Activated naive CD8-positive, alpha-beta T cell treated with anti-CD3 and anti-CD28 coated beads for 36 hours (primary cell): ENCODE results near the gene RASSF4. TPM values are rescaled to one million over a fixed set of nuclear protein-coding genes. Genes with fewer than 3 reads are reported as not detected.
"Not testable (repeated sequence)": the region's sequence is repeated elsewhere in the genome, so short reads cannot be mapped to it uniquely, and the experiment has no call there.

Experiments used
- DNase-seq: peaks from one replicate; pipeline ENCODE4 v3.0.0; 2021
- H3K27ac Mint-ChIP-seq: one replicate; pipeline ENCODE4 v1.8.0; 2022; ENCODE audit warnings: mild to moderate bottlenecking, moderate library complexity, mixed read lengths
- H3K27me3 Mint-ChIP-seq: one replicate; pipeline ENCODE4 v1.8.0; 2022; ENCODE audit warnings: mild to moderate bottlenecking, mixed read lengths
- H3K36me3 Mint-ChIP-seq: one replicate; pipeline ENCODE4 v1.8.0; 2021; ENCODE audit warnings: mild to moderate bottlenecking, mixed read lengths
- H3K4me1 Mint-ChIP-seq: one replicate; pipeline ENCODE4 v1.8.0; 2021; ENCODE audit warnings: mixed read lengths
- H3K4me3 Mint-ChIP-seq: one replicate; pipeline ENCODE4 v1.8.0; 2022; ENCODE audit warnings: mild to moderate bottlenecking, moderate library complexity, mixed read lengths
- H3K9me3 Mint-ChIP-seq: one replicate; pipeline ENCODE4 v1.8.0; 2022; ENCODE audit warnings: mixed read lengths
- total RNA-seq, 2 experiments: library from RNA; stranded (reverse); gene quantifications; one replicate each; pipeline ENCODE4 v1.2.3, GENCODE V29; 2021

The RASSF4 gene
- total RNA-seq, 2 experiments from 2014 or later = 5.6 to 6.2 TPM

- Mint-ChIP-seq H3K27ac (peak overlapping the region; percentile 94), H3K27me3 (no peaks in the 10 kb centered on the region), H3K9me3 (peaks cover 35% of the 10 kb centered on the region), H3K4me1 (peaks cover 20% of the 10 kb centered on the region), H3K36me3 (peaks cover 54% of the 10 kb centered on the region), H3K4me3 (peak overlapping the region; percentile 89)
- DNase-seq = peak; percentile 57
Observed at GRCh38 chr10:45001381-45002148, 42.0 kb downstream of the RASSF4 start.

- Mint-ChIP-seq H3K36me3 (peaks cover 54% of the 10 kb centered on the region), H3K27me3 (no peaks in the 10 kb centered on the region)
Observed at GRCh38 chr10:45003432-45004000, 43.9 kb downstream of the RASSF4 start.

DNA sequence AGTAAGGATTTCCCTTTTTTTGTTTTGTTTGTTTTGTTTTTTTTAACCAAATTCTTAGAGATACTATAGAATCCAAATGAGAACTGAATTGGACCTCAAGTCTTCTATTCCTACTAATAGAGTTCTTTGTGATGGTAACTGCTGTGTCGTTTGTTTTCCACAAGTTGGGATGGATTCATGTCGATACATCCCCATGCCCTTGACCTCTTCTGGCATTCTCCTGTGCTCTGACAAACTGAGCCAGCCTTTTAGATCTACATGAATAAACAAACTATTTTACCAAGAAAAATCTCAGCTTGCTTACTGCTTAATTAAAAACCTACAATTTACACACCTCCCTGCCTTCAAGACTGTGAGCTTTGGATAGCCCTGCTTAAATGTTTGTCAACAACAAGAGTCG is 45.1 kb downstream of the RASSF4 start:
- Mint-ChIP-seq H3K9me3 (peaks cover 35% of the 10 kb centered on the region), H3K36me3 (peaks cover 53% of the 10 kb centered on the region), H3K27me3 (no peaks in the 10 kb centered on the region), H3K27ac (no peak overlapping the region), H3K4me1 (peaks cover 17% of the 10 kb centered on the region), H3K4me3 (no peak overlapping the region)
- DNase-seq = no peak

More at GRCh38 chr10:45003432-45004000, 43.9 kb downstream of the RASSF4 start:
- Mint-ChIP-seq H3K9me3 (peaks cover 35% of the 10 kb centered on the region), H3K27ac (no peak overlapping the region), H3K4me1 (peaks cover 20% of the 10 kb centered on the region), H3K4me3 (no peak overlapping the region)
- no peak for DNase-seq

DNA sequence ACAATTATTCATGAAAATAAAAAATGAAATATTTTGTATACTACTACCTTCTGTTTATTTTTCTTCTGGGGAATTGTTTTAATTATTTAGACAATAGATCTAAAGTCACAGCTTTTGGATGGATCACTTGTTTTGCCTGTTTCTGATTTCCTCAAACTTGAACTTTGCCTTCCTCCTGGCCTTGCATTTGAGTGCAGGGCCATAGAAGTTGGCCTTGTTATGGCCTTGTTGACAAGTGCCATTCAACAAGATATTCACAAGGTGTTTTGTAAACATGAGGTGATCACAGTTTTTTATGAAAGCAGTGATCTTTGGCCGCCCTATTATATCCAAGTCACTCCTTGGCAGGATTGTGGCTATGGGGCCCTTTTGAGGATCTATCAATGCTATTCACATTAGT is 45.7 kb downstream of the RASSF4 start:
- Mint-ChIP-seq H3K27ac (no peak overlapping the region), H3K9me3 (peaks cover 35% of the 10 kb centered on the region), H3K36me3 (peaks cover 48% of the 10 kb centered on the region), H3K4me3 (no peak overlapping the region), H3K4me1 (peaks cover 11% of the 10 kb centered on the region), H3K27me3 (no peaks in the 10 kb centered on the region)
- DNase-seq = no peak

DNA sequence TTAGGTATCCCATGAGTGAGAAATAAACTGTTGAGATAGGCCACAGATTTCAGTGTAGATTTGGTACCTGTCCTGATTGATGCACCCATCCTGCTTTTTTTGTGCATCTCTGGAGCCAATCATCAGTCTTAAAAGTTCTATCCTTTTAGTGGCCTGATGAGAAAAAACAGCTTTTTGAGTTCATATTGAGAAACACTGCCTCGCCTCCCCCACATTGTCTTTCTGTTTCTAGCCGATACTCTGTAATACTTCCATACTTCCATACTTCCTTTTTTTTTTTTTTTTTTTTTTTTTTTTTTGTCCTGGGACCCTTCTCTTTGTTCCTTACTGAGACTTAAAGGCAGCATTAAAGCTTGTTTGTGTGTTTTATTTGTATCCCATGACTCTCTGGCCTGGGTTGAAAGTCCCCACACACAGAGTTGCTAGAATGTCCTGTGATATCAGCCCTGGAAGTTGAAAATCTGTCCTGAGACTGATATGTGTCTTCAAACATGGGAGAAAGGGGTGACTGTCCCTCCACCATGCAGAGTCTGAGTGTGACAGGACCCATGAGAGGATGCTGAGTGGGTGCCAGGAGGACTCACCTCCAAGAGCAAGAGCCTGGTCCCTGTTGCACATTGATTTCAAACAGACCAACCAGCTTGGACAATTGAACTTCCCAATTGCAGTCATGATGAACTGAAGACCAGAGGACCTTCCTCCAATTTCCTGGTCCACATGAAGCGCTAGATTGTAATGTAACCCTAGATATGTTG is 46.9 kb downstream of the RASSF4 start:
- peaks cover 35% of the 10 kb centered on the region for H3K9me3 Mint-ChIP-seq
- H3K4me1 Mint-ChIP-seq = peaks cover 7% of the 10 kb centered on the region
- peaks cover 45% of the 10 kb centered on the region for H3K36me3 Mint-ChIP-seq
- no peak overlapping the region for H3K27ac Mint-ChIP-seq
- H3K27me3 Mint-ChIP-seq = no peaks in the 10 kb centered on the region
- no peak for DNase-seq
- no peak overlapping the region for H3K4me3 Mint-ChIP-seq

DNA sequence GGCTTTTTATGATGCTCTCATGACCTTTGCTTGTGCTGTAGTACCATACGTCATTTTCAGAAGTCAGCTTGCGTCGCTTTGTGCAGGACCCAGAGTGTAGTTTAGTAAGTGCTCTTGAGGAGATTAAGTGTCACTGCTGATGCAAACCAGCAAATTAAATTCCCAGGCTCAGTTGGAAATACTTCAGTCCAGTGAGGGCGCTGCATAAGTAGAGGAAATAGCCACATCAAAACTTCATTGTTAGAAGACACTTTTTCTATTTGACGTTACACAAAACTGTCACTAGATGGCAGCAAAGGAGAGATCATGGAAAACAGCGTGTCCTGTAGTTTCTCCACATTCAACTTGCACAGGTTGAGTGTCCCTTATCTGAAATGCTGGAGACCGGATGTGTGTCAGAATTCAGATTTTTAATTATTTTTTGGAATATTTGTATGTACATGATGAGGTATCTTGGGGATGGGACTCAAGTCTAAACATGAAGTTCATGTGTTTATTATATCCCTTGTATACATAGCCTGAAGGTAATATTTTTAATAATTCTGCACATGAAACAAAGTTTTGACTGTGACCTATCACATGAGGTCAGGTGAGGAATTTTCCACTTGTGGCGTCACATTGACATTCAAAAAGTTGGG is 49.0 kb downstream of the RASSF4 start:
- no peak for DNase-seq

DNA sequence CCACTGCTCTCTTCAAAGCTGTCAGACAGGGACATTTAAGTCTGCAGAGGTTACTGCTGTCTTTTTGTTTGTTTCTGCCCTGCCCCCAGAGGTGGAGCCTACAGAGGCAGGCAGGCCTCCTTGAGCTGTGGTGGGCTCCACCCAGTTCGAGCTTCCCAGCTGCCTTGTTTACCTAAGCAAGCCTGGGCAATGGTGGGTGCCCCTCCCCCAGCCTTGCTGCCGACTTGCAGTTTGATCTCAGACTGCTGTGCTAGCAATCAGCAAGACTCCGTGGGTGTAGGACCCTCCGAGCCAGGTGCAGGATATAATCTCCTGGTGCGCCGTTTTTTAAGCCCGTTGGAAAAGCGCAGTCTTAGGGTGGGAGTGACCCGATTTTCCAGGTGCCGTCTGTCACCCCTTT is 55.0 kb downstream of the RASSF4 start:
- not testable (repeated sequence) for DNase-seq, H3K27ac Mint-ChIP-seq, H3K27me3 Mint-ChIP-seq, H3K4me1 Mint-ChIP-seq, H3K4me3 Mint-ChIP-seq, H3K36me3 Mint-ChIP-seq, H3K9me3 Mint-ChIP-seq

More for the DNA sequence above, 49.0 kb downstream of the RASSF4 start:
- no peak overlapping the region for H3K27ac Mint-ChIP-seq
- H3K27me3 Mint-ChIP-seq = no peaks in the 10 kb centered on the region
- H3K4me3 Mint-ChIP-seq = no peak overlapping the region
- H3K9me3 Mint-ChIP-seq = peaks cover 23% of the 10 kb centered on the region
- H3K4me1 Mint-ChIP-seq = peaks cover 2% of the 10 kb centered on the region
- H3K36me3 Mint-ChIP-seq = peaks cover 26% of the 10 kb centered on the region

DNA sequence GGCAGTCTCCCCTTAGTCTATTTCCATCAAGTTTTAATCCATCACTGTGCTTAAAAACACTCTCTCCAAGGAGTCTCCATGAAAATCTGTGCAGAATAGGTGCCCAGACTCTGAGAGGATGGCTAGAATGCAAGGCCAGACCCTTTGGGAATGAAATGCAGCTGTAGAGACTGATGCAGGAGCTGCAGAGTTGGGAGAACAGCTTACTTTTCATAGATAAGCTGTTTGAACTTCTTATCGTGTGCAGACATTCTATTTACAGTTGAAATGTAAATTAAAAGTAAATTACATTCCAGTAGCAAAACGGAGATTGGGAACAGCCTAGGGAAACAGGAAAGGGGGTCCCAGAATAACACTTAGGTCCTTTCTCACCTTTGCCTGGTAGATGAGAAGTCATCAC is 56.0 kb downstream of the RASSF4 start:
- Mint-ChIP-seq H3K27me3 (peaks cover 4% of the 10 kb centered on the region), H3K9me3 (peaks cover 6% of the 10 kb centered on the region), H3K27ac (no peak overlapping the region), H3K36me3 (no peaks in the 10 kb centered on the region), H3K4me3 (no peak overlapping the region), H3K4me1 (no peaks in the 10 kb centered on the region)
- DNase-seq = no peak

- H3K4me1 Mint-ChIP-seq = no peaks in the 10 kb centered on the region
- H3K36me3 Mint-ChIP-seq = peaks cover 4% of the 10 kb centered on the region
- no peak for DNase-seq
- H3K4me3 Mint-ChIP-seq = no peak overlapping the region
- peaks cover 8% of the 10 kb centered on the region for H3K9me3 Mint-ChIP-seq
- no peaks in the 10 kb centered on the region for H3K27me3 Mint-ChIP-seq
- H3K27ac Mint-ChIP-seq = no peak overlapping the region
Observed at GRCh38 chr10:45023426-45023825, 63.8 kb downstream of the RASSF4 start.

GRCh38 chr10:45034301-45034700 is 74.7 kb downstream of the RASSF4 start:
- Mint-ChIP-seq H3K27ac (no peak overlapping the region), H3K4me1 (no peaks in the 10 kb centered on the region), H3K36me3 (no peaks in the 10 kb centered on the region), H3K27me3 (no peaks in the 10 kb centered on the region), H3K9me3 (peaks cover 15% of the 10 kb centered on the region), H3K4me3 (no peak overlapping the region)
- no peak for DNase-seq

DNA sequence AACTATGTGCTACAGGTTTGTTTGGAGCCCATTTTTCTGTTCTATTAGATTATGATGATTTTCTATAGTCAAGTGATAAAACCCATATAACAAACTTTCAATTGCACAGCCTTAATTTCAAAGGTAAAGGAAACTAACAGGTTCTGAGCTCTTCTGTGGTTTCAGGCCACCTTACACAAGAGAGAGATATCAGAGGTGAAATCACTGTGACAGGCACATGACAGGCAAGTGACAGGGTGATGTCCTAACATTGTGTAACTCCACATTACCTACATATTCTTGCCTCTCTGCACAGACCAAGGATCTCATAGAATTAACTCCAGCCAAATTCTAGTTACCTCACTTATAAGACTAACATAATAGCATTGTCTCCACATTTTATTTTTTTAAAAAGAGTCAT is 76.1 kb downstream of the RASSF4 start:
- no peaks in the 10 kb centered on the region for H3K36me3 Mint-ChIP-seq
- H3K27me3 Mint-ChIP-seq = no peaks in the 10 kb centered on the region
- H3K4me3 Mint-ChIP-seq = no peak overlapping the region
- no peak overlapping the region for H3K27ac Mint-ChIP-seq
- no peak for DNase-seq
- H3K4me1 Mint-ChIP-seq = no peaks in the 10 kb centered on the region
- H3K9me3 Mint-ChIP-seq = peaks cover 7% of the 10 kb centered on the region

DNA sequence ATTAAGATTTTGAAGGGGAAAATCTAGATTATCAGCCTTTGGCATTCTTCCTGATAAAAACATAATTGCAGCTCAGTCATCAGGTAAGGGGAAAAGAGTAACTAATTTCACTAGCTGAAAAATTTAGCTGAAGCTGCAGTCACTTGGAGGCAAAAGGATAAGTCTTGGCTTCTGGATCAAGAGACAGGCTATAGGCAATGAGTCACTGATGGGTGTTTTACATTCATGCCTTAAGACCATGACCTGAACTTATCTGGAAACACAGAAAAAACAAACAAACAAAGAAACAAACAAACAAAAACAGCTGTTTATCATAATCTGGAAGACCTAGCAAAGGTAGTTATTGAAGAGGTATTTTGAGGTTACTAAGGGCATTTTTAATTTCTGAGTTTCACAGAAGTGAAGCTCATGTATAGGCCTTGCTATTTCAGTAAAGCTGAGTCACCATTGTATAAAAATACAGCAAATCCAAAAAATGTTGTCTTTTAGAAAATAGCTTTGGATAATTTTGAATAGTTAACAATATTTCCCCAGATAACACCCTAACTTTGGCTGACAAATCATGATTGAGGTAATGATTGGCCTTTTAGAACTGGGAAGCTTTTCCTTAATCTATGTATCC is 81.4 kb downstream of the RASSF4 start:
- Mint-ChIP-seq H3K27me3 (peaks cover 9% of the 10 kb centered on the region), H3K4me1 (no peaks in the 10 kb centered on the region), H3K4me3 (no peak overlapping the region), H3K36me3 (no peaks in the 10 kb centered on the region), H3K9me3 (no peaks in the 10 kb centered on the region), H3K27ac (no peak overlapping the region)
- no peak for DNase-seq

DNA sequence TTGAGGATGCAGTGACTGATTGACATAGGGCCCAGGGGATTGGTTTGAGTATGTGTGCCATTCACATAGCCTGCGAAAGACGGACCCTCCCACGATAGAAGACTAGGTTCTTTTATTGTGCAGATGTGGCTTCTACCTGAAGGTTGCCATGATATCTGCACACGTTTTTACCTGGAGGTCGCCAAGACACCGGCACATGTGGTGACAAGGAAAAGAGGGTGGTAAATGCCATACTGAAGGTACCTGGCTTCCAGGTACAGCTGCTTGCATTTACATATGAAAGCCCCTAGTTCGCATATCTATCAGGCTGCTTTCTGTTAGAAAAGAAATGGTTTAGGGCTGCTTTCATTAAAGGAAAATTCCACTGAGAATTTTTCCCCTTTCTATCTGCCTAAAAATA is 84.7 kb downstream of the RASSF4 start:
- no peak for DNase-seq
- no peaks in the 10 kb centered on the region for H3K4me1 Mint-ChIP-seq
- peaks cover 7% of the 10 kb centered on the region for H3K9me3 Mint-ChIP-seq
- no peak overlapping the region for H3K4me3 Mint-ChIP-seq
- H3K27me3 Mint-ChIP-seq = peaks cover 13% of the 10 kb centered on the region
- no peak overlapping the region for H3K27ac Mint-ChIP-seq
- no peaks in the 10 kb centered on the region for H3K36me3 Mint-ChIP-seq
